Hematopoietic multipotent progenitor cell treated with erythropoietin and hydrocortisone succinate and interleukin-3 and kit ligand, for 17 days (in vitro differentiated cells): Measurements from ENCODE around the gene ZFPM1.

ENCODE experiments used
- DNase-seq: peaks from one replicate; pipeline ENCODE4 v3.0.0-alpha.2; 2015; ENCODE audit warnings: low spot score

Gene ZFPM1

DNA sequence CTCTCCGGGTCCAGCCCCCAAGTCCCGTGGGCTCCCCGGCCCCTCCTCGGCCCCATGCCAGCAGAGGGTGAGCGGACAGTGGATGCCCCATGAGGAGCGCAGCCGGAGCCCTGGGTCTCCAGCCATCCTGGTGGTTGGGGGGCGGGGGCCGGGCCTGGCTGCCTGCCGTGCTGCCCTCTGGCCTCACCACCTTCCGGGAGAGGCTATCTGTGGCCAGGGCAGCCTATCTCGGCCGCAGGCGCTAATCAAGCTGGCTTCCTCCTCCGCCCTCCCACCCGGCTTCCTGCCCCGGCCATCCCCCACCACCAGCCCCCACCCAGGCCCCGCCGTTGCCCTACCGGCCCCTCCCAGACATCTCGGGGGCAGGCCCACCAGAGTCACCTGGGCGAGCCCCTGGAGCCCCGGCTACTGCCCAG, 46.8 kb downstream of the ZFPM1 start:
- DNase-seq: no peak

DNA sequence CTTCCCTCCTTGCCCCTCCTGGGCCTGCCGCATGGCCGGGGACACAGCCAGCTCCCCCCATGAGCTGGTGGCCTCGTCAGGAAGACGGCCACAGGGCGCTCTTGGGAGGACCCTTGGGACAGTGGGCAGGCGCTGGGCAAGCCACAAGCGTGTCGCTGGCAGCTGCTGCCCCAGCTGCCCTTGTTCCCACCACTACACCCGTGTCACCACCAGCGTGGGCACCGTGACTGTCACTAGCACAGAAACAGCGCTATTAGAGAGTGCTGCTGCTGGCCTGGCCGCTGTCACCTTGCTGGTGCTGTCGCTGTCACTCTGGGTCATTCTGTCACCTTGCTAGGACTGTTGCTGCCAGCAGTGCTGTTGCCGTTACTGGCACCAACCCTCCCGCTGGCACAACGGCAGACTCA, 47.2 kb downstream of the ZFPM1 start:
- no peak for DNase-seq

DNA sequence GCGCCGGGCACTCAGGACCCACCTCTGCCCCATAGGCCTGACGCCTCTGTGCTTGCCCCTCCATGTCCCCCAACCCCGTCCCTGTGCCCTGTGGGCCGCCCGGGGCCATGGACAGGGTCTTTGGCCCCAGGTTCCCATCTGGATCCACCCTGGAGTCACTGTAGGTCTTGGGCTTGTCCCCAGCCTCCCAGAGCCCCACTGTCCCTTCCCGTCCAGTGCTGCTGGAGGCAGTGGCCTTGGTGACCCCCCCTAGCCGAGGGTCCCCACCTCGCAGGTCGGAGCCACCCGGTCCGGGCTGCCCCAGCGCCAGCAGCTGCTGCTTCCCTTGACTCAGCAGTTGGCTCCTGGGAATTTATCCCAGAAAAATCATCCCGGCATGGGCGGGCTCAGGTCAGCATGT, 49.3 kb downstream of the ZFPM1 start:
- no peak for DNase-seq

DNA sequence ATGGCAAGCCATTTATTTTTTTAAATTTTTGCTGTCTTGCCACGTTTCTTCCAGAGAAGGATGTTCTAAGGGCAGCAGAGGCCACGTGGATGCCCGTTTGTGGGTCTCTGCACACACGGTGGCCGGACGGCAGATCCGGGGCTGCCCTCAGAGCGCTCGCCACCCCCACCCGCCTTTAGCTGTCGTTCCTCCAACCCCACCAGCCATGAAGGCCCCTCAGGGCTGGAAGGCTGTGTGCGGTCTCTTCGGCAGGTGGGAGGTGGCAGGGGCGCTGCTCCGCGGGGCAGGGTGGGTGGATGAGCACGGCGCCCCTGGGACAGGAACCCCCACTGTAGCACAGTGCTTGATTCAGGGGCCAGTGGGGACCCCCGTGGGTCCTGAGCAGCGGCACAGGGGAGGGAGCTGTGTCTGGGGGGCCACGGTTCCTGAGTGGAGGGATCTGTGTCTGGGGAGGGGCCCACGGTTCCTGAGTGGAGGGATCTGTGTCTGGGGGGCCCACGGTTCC, 49.7 kb downstream of the ZFPM1 start:
- no peak for DNase-seq

- no peak for DNase-seq
Measured at GRCh38 chr16:88503374-88503770, 50.3 kb downstream of the ZFPM1 start.

GRCh38 chr16:88503771-88504488, 50.9 kb downstream of the ZFPM1 start:
- DNase-seq: no peak

DNA sequence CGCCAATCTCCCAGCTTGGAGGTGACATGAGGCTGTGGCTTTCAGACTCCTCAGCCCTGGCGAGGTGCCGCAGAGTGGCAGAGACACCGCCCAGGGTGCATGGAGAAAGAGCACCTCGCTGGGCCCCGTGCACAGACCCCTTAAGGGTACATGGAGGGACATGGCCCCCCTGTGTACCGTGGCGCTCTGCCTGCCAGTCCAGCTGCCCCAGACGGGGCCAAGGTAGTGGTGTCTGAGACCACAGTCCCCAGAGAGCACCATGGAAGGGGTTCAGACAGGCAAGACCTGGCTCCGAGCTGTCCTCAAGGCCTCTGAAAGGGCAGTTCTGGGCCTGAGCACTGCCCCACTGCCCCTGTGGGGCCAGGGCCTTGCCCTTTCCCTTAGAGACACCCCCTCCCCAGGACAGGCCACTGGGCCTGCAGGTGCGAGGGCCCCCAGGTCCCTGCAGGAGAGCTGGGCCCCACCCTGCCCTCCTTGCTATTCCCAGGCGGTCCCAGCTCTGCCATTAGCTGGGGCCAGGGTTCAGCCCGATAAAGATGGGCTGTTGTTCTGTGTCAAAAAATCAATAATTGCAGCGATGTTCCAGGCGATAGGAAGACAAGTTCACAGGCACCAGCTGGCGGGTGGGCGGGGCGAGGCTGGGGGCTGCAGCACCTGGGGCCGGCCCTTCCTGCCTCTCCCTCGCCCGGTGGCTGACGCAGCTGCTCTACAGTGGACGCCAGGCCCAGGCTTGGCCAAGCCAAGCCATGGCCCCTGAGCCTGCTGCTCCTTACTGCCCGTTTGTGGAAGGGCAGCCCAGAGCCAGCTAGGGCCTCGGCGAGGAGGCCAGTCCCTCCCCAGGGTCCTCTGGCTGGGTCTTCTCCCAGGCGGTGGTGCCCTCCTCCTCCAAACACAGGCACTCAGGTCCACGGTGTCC, 51.7 kb downstream of the ZFPM1 start:
- DNase-seq: no peak

DNA sequence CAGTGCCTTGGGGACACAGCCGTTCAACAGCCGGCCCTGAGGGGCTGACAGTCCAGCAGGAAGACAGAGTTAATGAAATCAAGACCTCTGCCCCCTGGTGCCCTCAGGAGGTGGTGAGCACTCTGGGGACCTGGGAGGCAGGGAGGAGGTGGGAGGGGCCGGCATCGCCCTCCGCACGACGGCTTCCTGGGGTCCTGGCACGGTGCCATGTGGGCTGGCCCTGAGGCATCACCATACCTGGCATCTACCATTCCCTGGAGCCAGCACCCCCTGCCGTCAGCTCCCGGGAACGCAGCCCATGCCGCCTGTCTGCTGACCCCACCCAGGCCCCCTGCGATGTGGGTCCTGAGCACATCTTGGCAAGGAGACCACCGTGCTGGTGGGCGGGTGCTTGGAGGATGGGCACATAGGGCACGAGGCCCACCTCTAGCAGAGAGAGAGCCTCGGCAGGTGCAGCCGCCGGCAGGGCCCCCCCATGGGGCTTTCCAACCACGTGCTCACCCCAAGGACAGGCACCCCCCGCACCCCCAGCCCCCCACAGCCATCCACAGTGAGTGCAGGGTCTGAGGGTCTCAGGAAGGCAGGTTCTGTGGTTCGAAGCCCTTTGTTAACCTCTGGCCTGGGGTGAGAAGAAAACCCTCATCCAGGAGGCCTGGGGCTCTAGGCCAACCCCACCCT, 52.5 kb downstream of the ZFPM1 start:
- DNase-seq: peak; percentile 94

DNA sequence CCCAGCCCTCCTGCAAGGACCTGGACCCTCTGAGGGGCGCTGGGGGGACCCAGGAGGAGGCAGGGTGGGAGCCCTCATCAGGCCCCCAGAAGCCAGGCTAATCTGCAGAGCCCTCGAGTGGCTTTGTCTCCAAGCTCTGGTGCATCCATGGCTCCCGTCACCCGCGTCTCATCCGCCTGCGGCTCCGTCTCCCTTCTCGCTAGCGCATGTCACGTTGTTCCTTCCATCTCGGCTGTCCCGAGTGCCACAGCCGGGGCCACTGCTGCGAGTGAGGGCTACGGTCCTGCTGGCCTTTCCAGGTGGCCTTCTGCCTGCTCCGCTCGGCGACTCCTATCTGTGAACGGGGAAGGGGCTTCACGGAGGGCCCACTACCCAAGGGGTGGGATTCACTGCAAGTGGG, 53.6 kb downstream of the ZFPM1 start:
- DNase-seq: no peak

DNA sequence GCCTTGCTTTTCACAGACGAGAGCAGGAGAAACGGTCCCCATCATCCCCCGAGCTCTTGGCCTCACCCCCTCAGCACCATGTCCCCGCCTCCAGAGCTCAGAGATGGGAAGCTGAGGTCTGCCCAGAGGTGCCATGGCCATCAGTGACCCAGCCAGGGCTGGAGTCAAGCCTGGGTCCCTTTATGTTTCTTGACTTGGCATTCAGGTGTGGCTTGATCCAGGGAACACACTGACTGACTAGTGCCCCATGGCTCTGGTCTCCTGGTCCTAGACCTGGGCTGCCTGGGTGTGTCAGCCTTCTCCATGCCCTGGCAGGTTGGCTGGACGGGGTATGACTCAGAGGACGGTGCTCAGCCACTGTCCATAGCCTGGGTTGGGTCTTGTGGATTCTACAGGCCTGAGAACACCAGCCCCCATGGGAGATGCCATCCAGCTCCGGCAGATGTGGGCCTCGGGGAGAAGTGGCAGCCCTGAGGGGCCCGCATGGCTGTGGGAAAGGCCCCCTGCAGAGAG, 54.2 kb downstream of the ZFPM1 start:
- DNase-seq: no peak

DNA sequence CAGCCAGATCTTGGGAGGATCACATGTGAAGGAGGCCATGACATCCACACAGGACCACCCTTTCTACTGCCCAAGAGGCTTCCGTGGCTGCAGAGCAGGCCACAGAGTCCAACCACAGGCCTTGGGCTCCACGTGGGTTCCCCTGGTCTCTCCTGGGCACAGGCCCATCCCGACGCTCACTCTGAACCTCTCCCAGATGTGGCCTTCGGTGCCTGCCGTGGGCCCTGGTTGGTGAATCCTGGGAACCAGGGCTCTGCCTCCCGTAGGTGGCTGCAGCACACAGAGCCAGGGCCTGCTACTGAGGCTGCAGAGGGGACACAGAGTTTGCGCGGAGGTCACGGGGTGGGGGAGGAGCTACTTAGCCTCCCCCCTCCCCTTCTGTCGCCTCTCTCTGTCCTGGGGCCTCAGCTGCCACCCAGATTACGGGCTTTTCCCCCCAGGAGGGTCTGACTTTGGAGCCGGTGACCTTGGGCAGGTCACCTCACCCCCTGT, 55.3 kb downstream of the ZFPM1 start:
- no peak for DNase-seq

- DNase-seq: peak; percentile 53
Measured at GRCh38 chr16:88508868-88509748, 56.0 kb downstream of the ZFPM1 start.

DNA sequence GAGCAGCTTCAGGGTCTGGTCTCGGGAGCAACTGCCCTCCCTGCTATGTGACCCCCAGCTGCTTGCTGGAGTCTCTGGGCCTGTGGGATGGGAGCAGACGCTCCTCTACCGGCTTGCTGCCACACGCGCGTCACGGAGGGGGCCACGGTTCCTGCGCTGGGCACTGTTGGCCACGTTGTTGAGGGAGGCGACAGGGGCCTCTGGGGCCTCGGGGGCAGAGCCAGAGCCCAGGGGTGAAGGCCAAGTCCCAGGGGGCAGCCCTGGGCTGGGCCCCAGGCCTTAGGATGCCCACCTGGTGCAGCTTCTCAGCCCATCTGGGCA, 56.6 kb downstream of the ZFPM1 start:
- DNase-seq: no peak

DNA sequence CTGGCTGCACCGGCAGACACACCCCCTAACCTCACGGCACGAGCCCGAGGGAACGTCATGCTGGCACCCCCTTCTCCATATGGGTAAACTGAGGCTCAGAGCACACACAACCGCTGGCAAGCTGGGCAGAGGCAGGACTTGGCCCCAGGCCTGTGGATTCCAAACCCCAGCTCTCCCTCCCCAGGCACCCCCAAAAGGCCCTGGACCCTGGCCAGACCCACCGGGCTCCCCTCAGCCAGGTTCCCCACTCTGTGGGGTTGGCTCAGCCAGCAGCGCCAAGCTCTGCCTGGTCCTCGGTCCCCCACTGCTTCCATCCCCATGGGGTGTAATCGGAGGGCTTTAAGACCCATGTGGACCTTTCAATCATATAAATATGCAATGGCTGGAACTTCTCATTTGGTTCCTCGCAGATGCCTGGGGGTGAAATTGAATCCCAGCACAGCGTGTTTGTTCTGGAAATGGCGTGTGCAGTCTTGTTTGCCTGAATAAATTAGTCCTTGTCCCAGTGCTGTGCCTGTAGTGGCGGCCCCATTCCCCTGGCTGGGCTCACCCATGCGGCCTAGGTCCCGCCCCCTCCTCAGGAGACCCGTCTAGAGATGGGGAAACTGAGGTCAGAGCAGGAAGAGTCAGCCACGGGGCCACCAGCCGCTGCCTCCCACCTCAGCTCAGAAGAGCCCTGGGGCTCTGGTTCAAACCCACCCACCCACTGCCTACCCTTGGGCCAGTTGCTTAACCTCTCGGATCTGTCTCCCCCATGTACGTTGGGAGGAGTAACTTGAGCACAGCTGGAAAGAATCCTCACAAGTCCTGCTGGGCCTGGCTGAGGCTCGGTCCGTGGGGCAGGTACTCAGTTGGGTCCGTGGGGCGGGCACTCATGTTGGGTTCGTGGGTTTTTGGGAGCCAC, 57.3 kb downstream of the ZFPM1 start:
- no peak for DNase-seq

DNA sequence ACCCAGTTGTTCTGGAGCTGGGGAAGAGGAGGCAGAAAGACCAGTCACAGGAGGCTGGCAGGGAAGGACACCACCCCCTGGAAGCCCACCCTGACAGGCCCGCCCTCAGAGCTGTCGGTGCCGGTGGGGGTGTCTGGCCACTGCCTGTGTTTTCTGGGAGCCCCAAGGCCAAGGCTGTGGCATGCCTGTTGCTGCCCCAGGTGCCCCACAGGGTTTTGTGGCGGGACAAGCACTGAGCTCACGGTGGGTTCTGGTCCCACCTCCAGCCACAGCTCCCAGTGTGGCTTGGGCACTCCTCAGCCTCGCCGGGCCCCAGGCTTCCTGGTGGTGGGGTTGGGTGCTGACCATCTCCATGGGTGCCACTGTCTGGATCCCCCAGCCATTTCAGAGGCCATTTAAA, 58.0 kb downstream of the ZFPM1 start:
- DNase-seq: no peak

DNA sequence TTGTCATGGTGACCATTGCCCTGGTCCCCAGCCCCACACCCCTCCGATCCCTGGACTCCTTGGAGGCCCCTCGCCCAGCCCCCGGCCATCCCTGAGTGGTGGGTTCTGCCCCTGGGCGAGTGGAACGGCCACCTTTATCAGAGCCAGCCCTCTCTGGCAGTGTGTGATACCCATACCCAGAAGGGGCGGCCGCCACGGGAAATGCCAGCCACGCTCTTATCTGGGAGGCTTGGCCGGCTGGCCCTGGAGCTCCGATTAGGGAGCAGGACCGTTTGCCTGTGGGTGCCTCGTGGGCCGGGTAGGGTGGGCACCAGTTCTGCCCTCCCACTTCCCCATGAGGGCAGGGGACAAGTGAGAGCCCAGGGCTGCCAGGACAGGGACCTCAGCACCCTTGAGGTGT, 58.8 kb downstream of the ZFPM1 start:
- DNase-seq: peak; percentile 62

GRCh38 chr16:88512728-88513696, 59.9 kb downstream of the ZFPM1 start:
- DNase-seq: no peak

- no peak for DNase-seq
Measured at GRCh38 chr16:88514070-88514469, 61.0 kb downstream of the ZFPM1 start.
